HUDEP-2 (cell line): ENCODE measurements around the gene DYNLT2B.
A peak's percentile ranks its signal among the peaks of the same experiment; 100 is the strongest.
"Not testable (repeated sequence)": the region's sequence is repeated elsewhere in the genome, so short reads cannot be mapped to it uniquely, and the experiment has no call there.

ENCODE experiments used
- DNase-seq, 76 experiments: peaks; one replicate each; lab custom pipeline; 2025; ENCODE audit not compliant: unreplicated experiment in 76 of 76; lab: John Stamatoyannopoulos, UW

Gene DYNLT2B

DNA sequence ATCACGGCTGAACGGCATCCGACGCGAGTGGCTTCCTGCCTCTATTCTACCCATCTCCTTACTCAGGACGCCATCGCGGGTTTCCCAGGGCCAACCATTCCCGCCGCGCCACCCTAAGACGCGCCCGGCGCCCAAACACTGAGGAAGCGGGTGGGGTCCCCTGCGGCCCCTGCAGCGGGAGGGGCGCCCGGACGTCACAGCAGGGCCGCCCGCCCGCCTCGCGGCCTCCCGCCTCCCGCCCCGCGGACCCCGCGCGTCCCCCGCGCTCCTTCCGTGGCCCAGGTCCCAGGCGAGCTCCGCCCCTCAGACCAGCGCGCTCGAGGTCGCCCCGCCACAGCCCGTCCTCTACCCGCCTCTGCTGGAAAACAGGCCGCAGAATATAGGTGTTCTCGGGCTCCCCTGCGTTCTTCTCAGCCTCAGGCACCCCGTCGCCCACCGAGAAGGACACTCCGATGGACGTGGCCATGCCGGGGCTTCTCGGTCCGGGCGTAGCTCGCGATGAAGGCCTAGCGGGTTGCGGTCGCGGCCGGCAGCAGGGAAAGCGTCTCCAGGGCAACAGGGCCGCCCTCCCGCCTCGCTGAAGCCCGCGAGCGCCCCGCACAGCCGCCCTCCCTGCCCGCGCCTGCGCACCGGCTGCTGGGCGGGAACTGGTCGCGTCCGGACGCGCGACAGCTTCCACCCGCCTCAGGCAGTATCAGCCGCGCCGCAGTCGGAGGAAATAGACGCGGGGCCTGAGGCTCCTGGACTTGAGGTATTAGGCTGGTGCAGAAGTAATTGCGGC is at the start of gene DYNLT2B:
Gene DYNLT2B (minus strand): TSS at position 554 of the 781 bp plus-strand sequence. CDS start 88 bp downstream, at position 466.
- peak in 74 of 76 experiments; percentile 42 to 91 (median 80) for DNase-seq

DNA sequence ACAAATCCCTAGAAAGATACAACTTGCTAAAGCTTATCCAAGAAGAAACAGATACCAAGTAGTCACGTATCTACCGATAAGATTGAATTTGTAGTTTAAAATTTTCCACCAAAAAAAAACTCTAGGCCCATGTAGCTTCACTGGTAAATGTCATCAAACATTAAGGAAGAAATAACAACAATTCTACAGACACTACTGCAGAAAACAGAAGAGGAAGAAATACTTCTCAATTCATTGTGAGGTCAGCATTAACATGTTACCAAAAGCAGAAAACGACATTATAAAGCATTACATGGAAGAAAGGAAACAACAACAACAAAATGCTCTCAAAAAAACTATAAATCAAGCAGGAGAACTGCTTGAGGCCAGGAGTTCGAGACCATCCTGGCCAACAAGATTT is 47.7 kb upstream of the DYNLT2B start:
- no peak for DNase-seq

DNA sequence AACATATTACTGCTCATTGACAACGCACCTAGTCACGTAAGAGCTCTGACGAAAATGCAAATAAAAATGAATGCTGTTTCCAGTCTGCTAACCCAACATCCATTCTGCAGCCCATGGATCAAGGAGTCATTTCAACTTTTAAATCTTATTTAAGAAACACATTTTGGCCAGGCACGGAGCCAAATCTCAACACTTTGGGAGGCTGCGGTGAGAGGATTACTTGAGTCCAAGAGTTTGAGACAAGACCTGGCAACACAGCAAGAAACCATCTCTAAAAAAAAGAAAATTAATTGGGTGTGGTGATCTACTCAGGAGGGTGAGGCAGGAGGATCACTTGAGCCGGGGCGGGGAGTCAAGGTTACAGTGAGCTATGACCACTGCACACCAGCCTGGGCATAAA is 42.5 kb upstream of the DYNLT2B start:
- DNase-seq, result no peak

DNA sequence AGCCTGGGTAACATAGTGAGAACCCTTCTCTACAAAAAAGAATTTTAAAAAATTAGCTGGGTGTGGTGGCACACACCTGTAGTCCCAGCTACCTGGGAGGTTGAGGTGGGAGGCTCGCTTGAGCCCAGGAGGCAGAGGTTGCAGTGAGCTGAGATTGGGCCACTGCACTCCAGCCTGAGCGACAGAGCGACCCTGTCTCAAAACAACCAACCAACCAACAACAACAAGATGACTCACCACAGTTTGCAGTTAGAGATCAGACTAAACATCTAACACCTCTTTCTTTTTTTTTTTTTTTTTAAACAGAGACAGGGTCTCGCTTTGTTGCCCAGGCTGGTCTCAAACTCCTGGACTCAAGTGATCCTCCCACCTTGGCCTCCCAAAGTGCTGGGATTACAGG is 40.5 kb upstream of the DYNLT2B start:
- DNase-seq, result not testable (repeated sequence)

- no peak for DNase-seq
Measured at GRCh38 chr3:196357905-196358304, 39.9 kb upstream of the DYNLT2B start.

- no peak for DNase-seq
Measured at GRCh38 chr3:196356556-196356955, 38.5 kb upstream of the DYNLT2B start.

GRCh38 chr3:196355668-196356067 is 37.6 kb upstream of the DYNLT2B start:
- no peak for DNase-seq

DNA sequence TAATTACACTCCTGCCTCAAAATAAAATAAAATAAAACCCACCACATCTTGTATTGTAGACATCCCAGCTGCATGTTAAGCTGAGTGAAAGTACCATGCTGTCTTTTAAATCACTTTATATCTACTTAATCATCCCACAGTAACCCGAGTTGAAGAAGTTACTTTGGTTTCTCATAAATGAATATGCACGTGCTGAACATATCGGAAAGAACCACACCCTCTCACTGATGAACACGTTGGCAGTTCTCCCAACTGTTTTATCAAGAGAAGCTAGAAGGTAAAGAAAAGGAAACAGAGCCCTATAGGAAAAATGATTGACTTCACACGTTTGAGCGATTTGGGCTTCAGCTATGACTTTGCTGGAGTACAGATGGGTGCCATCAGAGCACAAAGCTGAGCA is 36.1 kb upstream of the DYNLT2B start:
- peak in 56 of 76 experiments; percentile 4 to 81 (median 46) for DNase-seq

DNA sequence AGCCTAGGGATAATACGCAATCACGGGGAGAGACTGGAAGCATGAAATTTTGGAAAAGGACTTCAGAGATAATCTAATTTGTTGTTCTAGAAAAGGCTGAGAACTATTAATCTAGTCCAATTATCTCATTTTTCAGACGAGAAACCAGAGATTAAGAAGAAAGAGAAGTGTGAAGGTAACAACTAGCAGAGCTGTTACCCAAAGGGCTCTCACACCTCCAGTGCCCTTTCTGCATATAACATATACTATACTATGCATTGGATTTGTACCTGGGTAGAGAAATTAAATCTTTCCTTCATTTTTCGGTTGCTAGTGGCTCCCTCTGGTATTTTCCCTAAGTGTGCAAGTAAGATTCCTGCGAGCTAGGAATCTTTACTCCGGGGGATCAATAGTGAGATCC is 33.5 kb upstream of the DYNLT2B start:
- no peak for DNase-seq

DNA sequence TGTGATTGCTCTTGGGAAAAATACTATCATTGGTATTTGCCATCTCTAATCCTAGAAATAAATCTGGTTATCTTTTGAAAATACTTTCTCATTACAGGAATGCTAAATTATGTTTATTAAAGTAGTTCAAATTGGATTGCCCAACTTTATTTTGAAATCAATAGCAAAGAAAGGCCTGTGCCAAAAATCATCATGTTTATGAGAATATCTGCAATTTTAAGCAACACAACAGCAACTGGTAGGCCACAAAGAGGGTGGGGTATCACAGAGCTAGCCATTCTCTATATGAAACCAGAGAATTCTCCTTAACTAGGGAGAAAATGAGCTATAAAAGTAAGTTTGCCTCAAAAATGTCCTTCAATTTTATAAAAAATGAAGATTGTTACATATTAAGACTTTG is 32.0 kb upstream of the DYNLT2B start:
- DNase-seq, result no peak

- no peak for DNase-seq
Measured at GRCh38 chr3:196348698-196349097, 30.7 kb upstream of the DYNLT2B start.

- DNase-seq, result no peak
Measured at GRCh38 chr3:196344663-196345062, 26.6 kb upstream of the DYNLT2B start.

GRCh38 chr3:196343917-196344316 is 25.9 kb upstream of the DYNLT2B start:
- DNase-seq, result not testable (repeated sequence)

DNA sequence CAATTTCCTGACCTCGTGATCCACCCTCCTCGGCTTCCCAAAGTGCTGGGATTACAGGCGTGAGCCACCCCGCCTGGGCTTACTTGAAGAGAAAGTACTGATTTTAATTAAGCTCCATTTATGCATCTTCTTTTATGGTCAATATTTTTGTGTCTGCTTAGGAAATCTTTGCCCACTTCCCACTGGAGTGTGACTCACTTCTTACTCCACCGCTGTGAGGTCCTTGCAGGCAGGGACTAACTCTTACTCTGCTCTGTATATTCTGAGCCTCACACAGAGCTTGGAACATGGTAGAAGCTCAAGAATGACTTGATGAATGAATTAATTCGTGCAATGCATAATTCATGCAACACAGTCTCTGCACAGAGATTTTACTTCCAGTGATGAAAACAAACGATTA is 23.1 kb upstream of the DYNLT2B start:
- no peak for DNase-seq

DNA sequence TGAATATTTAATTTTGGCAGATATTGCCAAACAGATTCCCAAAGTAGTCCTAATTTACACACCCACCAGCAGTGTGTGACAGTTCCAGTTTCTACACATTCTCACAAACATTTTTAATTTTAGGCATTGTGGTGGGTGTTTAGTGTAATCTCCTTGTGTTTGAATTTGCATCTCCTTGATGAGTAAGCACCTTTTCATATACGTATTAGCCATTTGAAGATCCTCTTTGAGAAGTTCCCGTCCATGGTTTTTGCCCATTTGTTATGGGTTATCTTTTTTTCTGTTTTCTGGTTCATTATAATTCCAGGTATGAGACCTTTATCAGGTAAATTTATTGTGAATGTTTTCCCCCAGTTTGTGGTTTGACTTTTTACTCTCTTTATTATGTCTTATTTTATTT is 22.4 kb upstream of the DYNLT2B start:
- no peak for DNase-seq

- peak in 32 of 76 experiments; percentile 3 to 54 (median 15) for DNase-seq
Measured at GRCh38 chr3:196339493-196340254, 21.6 kb upstream of the DYNLT2B start.

DNA sequence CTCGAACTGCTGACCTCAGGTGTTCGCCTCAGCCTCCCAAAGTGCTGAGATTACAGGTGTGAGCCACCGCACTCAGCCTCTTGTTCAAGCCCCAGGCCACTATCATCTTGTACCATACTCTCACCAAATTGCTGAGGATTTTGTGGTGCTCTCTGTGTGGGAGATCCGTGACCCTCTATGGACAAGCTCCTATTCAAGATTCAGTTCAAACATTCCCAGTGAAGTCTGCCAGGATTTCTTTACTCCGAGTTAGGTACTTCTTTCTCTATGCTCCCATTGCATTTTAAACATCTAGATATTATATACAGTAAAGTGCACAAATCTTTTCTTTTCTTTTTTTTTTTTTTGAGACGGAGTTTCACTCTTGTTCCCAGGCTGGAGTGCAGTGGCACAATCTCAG is 21.0 kb upstream of the DYNLT2B start:
- no peak for DNase-seq

- no peak for DNase-seq
Measured at GRCh38 chr3:196336319-196337145, 18.5 kb upstream of the DYNLT2B start.

- DNase-seq, result no peak
Measured at GRCh38 chr3:196335503-196335948, 17.5 kb upstream of the DYNLT2B start.

GRCh38 chr3:196334982-196335381 is 16.9 kb upstream of the DYNLT2B start:
- no peak for DNase-seq

DNA sequence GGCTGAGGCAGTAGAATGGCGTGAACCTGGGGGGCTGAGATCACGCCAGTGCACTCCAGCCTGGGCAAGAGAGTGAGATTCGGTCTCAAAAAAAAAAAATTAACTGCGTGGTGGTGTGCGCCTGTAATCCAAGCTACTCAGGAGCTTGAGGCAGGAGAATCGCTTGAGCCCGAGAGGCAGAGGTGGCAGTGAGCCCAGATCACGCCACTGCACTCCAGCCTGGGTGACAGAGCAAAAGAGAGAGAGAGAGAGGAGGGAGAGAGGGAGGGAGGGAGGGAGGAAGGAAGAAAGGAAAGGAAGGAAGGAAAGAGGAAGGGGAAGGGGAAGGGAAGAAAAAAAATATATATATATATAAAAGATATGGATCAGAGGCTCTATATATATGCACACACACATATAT is 14.1 kb upstream of the DYNLT2B start:
- no peak for DNase-seq
